HepG2 (cell line): ENCODE data around the gene GNG12.

Source experiments
- CTCF ChIP-seq: sonication (generic); formaldehyde crosslinking; IDR thresholded peaks from 2 replicates; pipeline ENCODE4 v1.5.0; 2020; ENCODE audit warnings: mild to moderate bottlenecking, missing genetic modification reagents, moderate library complexity
- ESRRA ChIP-seq: sonication (generic); formaldehyde crosslinking; IDR thresholded peaks from 2 replicates; pipeline ENCODE4 v1.5.1; 2020; ENCODE audit warnings: mild to moderate bottlenecking, low read depth, missing genetic modification reagents

GRCh38 chr1:67818162-67818561 lies 15.1 kb downstream of the GNG12 start:
- TF ChIP-seq CTCF (CRISPR knock-in tag) (no peak), ESRRA (no peak)
